Measurements from ENCODE around the gene LRRFIP2.
"Not testable (repeated sequence)": the region's sequence is repeated elsewhere in the genome, so short reads cannot be mapped to it uniquely, and the experiment has no call there.

The LRRFIP2 gene

DNA sequence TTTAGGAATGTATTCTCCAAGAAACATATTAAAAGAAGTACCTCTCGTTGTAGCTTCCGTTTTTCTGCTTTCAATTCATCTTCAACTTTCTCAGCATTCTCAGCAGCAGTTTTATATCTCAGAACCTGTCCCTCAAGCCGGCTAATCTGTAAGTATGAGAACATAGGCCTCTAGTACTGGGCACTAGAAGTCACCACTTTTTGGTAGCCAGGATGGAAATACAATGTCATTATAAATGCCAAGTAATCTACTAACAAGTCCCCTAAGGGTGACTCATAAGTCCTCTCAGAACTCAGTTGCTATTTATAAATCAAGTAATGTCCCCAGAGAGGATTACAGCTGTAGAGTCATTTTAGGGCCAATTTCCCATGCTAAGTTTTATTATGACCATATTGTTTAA, 120.0 kb downstream of the LRRFIP2 start:
- Histone ChIP-seq H3K4me1 (ENCODE audit: insufficient read depth, poor library complexity, severe bottlenecking) (no peaks in the 10 kb centered on the region), H3K36me3 (ENCODE audit: low read depth) (peaks cover 81% of the 10 kb centered on the region), H3K9me3 (ENCODE audit: severe bottlenecking) (no peaks in the 10 kb centered on the region), H3K27ac (ENCODE audit: poor library complexity, severe bottlenecking) (no peak overlapping the region), H3K27me3 (ENCODE audit: insufficient read depth, poor library complexity, severe bottlenecking) (no peaks in the 10 kb centered on the region), H3K4me3 (ENCODE audit: severe bottlenecking) (no peak overlapping the region)
- TF ChIP-seq, protein P1, sequence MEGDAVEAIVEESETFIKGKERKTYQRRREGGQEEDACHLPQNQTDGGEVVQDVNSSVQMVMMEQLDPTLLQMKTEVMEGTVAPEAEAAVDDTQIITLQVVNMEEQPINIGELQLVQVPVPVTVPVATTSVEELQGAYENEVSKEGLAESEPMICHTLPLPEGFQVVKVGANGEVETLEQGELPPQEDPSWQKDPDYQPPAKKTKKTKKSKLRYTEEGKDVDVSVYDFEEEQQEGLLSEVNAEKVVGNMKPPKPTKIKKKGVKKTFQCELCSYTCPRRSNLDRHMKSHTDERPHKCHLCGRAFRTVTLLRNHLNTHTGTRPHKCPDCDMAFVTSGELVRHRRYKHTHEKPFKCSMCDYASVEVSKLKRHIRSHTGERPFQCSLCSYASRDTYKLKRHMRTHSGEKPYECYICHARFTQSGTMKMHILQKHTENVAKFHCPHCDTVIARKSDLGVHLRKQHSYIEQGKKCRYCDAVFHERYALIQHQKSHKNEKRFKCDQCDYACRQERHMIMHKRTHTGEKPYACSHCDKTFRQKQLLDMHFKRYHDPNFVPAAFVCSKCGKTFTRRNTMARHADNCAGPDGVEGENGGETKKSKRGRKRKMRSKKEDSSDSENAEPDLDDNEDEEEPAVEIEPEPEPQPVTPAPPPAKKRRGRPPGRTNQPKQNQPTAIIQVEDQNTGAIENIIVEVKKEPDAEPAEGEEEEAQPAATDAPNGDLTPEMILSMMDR (IDR thresholded peaks at IDR 0.05; ENCODE audit: poor library complexity, severe bottlenecking): no peak
- ATAC-seq (ENCODE audit: low read depth) (no peak), DNase-seq (ENCODE audit: low spot score) (no peak)

DNA sequence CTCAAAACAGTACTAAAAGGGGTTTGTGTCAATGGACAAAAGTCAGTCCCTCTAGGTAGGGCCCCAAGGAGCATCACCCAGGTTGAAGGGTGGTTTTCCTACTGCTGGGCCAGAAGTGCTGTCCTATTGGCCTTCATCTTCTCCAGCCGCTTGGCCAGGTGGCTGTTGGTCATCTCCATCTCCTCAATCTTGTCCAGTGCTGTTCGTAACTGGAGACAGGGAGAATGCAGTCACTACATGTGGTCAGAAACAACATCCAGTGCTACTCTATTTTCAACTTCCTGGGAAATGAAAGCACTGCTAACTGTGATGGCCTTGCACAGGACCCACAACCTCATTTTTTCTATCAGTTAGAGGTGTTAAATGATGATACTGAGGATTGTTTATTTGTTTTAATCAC, 120.6 kb downstream of the LRRFIP2 start:
- no peak overlapping the region for H3K27ac ChIP-seq (ENCODE audit: poor library complexity, severe bottlenecking)
- H3K4me3 ChIP-seq (ENCODE audit: severe bottlenecking): no peak overlapping the region
- ATAC-seq (ENCODE audit: low read depth) (no peak), DNase-seq (ENCODE audit: low spot score) (no peak)
- H3K27me3 ChIP-seq (ENCODE audit: insufficient read depth, poor library complexity, severe bottlenecking): no peaks in the 10 kb centered on the region
- H3K36me3 ChIP-seq (ENCODE audit: low read depth): peaks cover 81% of the 10 kb centered on the region
- TF ChIP-seq, protein P1 (IDR thresholded peaks at IDR 0.05; ENCODE audit: poor library complexity, severe bottlenecking): no peak
- no peaks in the 10 kb centered on the region for H3K4me1 ChIP-seq (ENCODE audit: insufficient read depth, poor library complexity, severe bottlenecking)
- no peaks in the 10 kb centered on the region for H3K9me3 ChIP-seq (ENCODE audit: severe bottlenecking)

DNA sequence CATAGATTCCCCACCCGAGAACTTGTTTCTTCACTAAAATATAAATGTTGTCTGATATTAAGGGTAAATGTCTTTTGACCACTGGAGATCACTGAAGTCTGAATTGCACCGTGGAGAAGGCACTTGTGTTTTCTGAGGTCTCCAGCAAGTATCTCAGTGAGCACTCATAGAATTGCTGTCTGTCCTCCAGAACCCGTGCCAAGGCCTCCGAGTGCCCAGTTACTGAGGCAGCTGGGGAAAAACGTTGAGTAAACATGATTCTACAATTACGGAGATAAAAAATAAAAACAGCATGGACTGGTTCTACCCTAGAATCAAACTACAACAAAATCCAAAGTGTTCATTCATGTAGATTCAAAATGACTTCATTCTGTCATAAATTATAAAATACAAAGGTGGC, 121.0 kb downstream of the LRRFIP2 start:
- Histone ChIP-seq H3K27ac (ENCODE audit: poor library complexity, severe bottlenecking) (no peak overlapping the region), H3K4me3 (ENCODE audit: severe bottlenecking) (no peak overlapping the region), H3K36me3 (ENCODE audit: low read depth) (peaks cover 83% of the 10 kb centered on the region), H3K27me3 (ENCODE audit: insufficient read depth, poor library complexity, severe bottlenecking) (no peaks in the 10 kb centered on the region), H3K9me3 (ENCODE audit: severe bottlenecking) (no peaks in the 10 kb centered on the region), H3K4me1 (ENCODE audit: insufficient read depth, poor library complexity, severe bottlenecking) (no peaks in the 10 kb centered on the region)
- no peak for DNase-seq (ENCODE audit: low spot score)
- TF ChIP-seq, protein P1 (IDR thresholded peaks at IDR 0.05; ENCODE audit: poor library complexity, severe bottlenecking): no peak
- no peak for ATAC-seq (ENCODE audit: low read depth)

DNA sequence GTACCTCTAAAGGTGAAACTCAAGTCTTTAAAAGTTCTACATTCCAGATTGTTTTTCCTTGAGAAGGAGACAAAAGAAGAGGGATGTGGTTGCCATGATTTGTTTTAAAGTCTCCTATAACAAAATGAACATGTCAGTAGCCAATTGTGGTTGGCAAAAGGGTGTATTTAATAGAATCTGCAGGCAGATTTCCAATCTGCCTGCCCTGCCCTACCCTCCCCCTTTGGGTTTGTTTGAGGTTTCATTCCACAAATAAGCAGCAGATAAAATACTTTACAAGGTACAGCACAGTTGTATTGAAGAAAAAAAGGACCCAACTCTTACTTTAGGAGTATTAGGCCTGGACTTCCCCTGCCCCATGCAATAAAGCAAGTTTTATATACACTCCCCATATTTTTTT, 121.5 kb downstream of the LRRFIP2 start:
- Histone ChIP-seq H3K4me3 (ENCODE audit: severe bottlenecking) (no peak overlapping the region), H3K27me3 (ENCODE audit: insufficient read depth, poor library complexity, severe bottlenecking) (no peaks in the 10 kb centered on the region), H3K27ac (ENCODE audit: poor library complexity, severe bottlenecking) (no peak overlapping the region), H3K4me1 (ENCODE audit: insufficient read depth, poor library complexity, severe bottlenecking) (no peaks in the 10 kb centered on the region), H3K9me3 (ENCODE audit: severe bottlenecking) (no peaks in the 10 kb centered on the region), H3K36me3 (ENCODE audit: low read depth) (peaks cover 83% of the 10 kb centered on the region)
- TF ChIP-seq, protein P1 (IDR thresholded peaks at IDR 0.05; ENCODE audit: poor library complexity, severe bottlenecking): no peak
- ATAC-seq (ENCODE audit: low read depth) (no peak), DNase-seq (ENCODE audit: low spot score) (no peak)

DNA sequence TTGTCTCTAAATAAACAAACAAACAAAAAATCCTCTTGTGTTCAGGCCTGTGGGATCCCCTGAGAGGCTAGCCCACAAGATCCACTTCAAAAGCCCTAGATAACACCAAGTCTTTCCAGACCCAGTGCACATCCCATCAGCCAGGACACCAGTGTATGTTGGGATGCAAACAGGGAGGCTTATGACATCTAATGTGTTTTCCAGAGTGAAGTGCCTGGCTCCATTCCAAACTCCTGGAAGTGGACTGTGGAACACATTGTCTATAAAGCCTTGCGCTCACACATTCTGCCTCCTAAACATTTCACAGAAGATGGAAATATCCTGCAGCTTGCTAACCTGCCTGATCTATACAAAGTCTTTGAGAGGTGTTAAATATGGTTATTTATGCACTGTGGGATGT, 124.1 kb downstream of the LRRFIP2 start:
- no peaks in the 10 kb centered on the region for H3K27me3 ChIP-seq (ENCODE audit: insufficient read depth, poor library complexity, severe bottlenecking)
- no peak overlapping the region for H3K4me3 ChIP-seq (ENCODE audit: severe bottlenecking)
- peaks cover 92% of the 10 kb centered on the region for H3K36me3 ChIP-seq (ENCODE audit: low read depth)
- no peaks in the 10 kb centered on the region for H3K9me3 ChIP-seq (ENCODE audit: severe bottlenecking)
- TF ChIP-seq, protein P1 (IDR thresholded peaks at IDR 0.05; ENCODE audit: poor library complexity, severe bottlenecking): no peak
- H3K4me1 ChIP-seq (ENCODE audit: insufficient read depth, poor library complexity, severe bottlenecking): no peaks in the 10 kb centered on the region
- H3K27ac ChIP-seq (ENCODE audit: poor library complexity, severe bottlenecking): no peak overlapping the region
- no peak for DNase-seq (ENCODE audit: low spot score)
- ATAC-seq (ENCODE audit: low read depth): no peak

DNA sequence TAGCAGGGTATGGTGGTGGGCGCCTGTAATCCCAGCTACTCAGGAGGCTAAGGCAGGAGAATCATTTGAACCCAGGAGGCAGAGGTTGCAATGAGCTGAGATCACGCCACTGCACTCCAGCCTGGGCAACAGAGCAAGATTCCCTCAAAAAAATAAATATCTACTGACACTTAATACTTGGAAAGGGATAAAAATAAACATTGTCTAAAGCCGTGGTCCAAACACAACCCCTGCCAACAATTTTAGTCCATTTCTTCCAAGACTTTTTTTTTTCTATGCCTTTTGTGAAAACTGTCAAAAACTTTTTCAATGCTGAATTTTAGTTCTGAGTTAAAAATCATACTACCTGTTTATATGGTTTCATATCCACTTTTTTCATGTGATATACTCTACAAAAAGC, 131.7 kb downstream of the LRRFIP2 start:
- ATAC-seq (ENCODE audit: low read depth); H3K27me3 ChIP-seq (ENCODE audit: insufficient read depth, poor library complexity, severe bottlenecking); DNase-seq (ENCODE audit: low spot score); H3K27ac ChIP-seq (ENCODE audit: poor library complexity, severe bottlenecking); H3K4me3 ChIP-seq (ENCODE audit: severe bottlenecking); H3K4me1 ChIP-seq (ENCODE audit: insufficient read depth, poor library complexity, severe bottlenecking); H3K9me3 ChIP-seq (ENCODE audit: severe bottlenecking): not testable (repeated sequence)
- peaks cover 90% of the 10 kb centered on the region for H3K36me3 ChIP-seq (ENCODE audit: low read depth)
